Calu3 (cell line): ENCODE data around the gene RRM1. TPM values are rescaled to one million over a fixed set of nuclear protein-coding genes. Genes with fewer than 3 reads are reported as not detected.

Source experiments
- BruUV-seq: library from RNA; stranded (reverse); fragments of 400-500 nt; replicated peaks from 2 replicates; lab custom pipeline; 2021; lab: Mats Ljungman, UMichigan
- CTCF ChIA-PET: fragments of 300-600 bp; sonication (Branson Sonifier 250); formaldehyde crosslinking; loops from one replicate; lab custom pipeline; 2022; ENCODE audit warnings: antibody characterized with exemption; lab: Charles Lee
- DNase-seq: peaks from one replicate; pipeline ENCODE4 v3.0.0; 2022
- H3K27ac Mint-ChIP-seq: one replicate; pipeline ENCODE4 v1.8.0; 2022; ENCODE audit warnings: mixed read lengths; ENCODE audit not compliant: unreplicated experiment
- H3K27me3 Mint-ChIP-seq: one replicate; pipeline ENCODE4 v1.8.0; 2022; ENCODE audit warnings: mixed read lengths; ENCODE audit not compliant: unreplicated experiment
- H3K36me3 Mint-ChIP-seq: one replicate; pipeline ENCODE4 v1.8.0; 2022; ENCODE audit warnings: mild to moderate bottlenecking, moderate library complexity, mixed read lengths; ENCODE audit not compliant: insufficient read depth, unreplicated experiment
- H3K4me1 Mint-ChIP-seq: one replicate; pipeline ENCODE4 v1.8.0; 2022; ENCODE audit warnings: mild to moderate bottlenecking, low read depth, mixed read lengths; ENCODE audit not compliant: unreplicated experiment
- H3K4me3 Mint-ChIP-seq: one replicate; pipeline ENCODE4 v1.8.0; 2022; ENCODE audit warnings: mild to moderate bottlenecking, low read depth, moderate library complexity, mixed read lengths; ENCODE audit not compliant: unreplicated experiment
- H3K9me3 Mint-ChIP-seq: one replicate; pipeline ENCODE4 v1.8.0; 2022; ENCODE audit warnings: low read depth, mixed read lengths; ENCODE audit not compliant: unreplicated experiment
- CTCF ChIP-seq: fragments of 200-600 bp; IDR thresholded peaks from one replicate; pipeline ENCODE4 v1.8.0; 2022; ENCODE audit warnings: antibody characterized with exemption; ENCODE audit not compliant: unreplicated experiment
- intact Hi-C: fragments of 100-400 bp; cut with micrococcal nuclease; formaldehyde crosslinking; loops from one replicate; pipeline ENCODE4 v1.10.0; 2022; ENCODE audit not compliant: unreplicated experiment
- total RNA-seq: library from RNA; stranded (reverse); gene quantifications from 2 replicates; pipeline ENCODE4 v1.2.3, GENCODE V29; 2022

The RRM1 gene
- total RNA-seq, 1 experiment from 2014 or later: 83.2 TPM

GRCh38 chr11:4103269-4103668, 8.7 kb downstream of the RRM1 start:
- intact Hi-C loops: no loop called here
- H3K9me3 Mint-ChIP-seq: no peaks in the 10 kb centered on the region
- H3K27me3 Mint-ChIP-seq: no peaks in the 10 kb centered on the region
- CTCF ChIA-PET: interaction anchor here (0.7 kb wide), 1 partner anchor 499 kb away, joined by 6 read pairs; no protein-coding TSS in a partner anchor
- H3K4me1 Mint-ChIP-seq: no peaks in the 10 kb centered on the region
- H3K36me3 Mint-ChIP-seq: peaks cover 13% of the 10 kb centered on the region
- no peak overlapping the region for H3K4me3 Mint-ChIP-seq
- no peak for DNase-seq
- BruUV-seq: no TSS peak
- no peak for TF ChIP-seq CTCF
- no peak overlapping the region for H3K27ac Mint-ChIP-seq

- H3K4me3 Mint-ChIP-seq: no peak overlapping the region
Observed at GRCh38 chr11:4105916-4106315, 11.3 kb downstream of the RRM1 start.

GRCh38 chr11:4111834-4112233, 17.2 kb downstream of the RRM1 start:
- CTCF ChIA-PET: no interaction called here
- BruUV-seq: no TSS peak
- intact Hi-C loops: no loop called here

More at GRCh38 chr11:4105916-4106315, 11.3 kb downstream of the RRM1 start:
- H3K27me3 Mint-ChIP-seq: no peaks in the 10 kb centered on the region
- BruUV-seq: no TSS peak
- CTCF ChIA-PET: no interaction called here
- H3K9me3 Mint-ChIP-seq: no peaks in the 10 kb centered on the region
- H3K4me1 Mint-ChIP-seq: no peaks in the 10 kb centered on the region
- intact Hi-C loops: no loop called here
- H3K27ac Mint-ChIP-seq: no peak overlapping the region
- DNase-seq: no peak
- TF ChIP-seq CTCF: no peak
- H3K36me3 Mint-ChIP-seq: peaks cover 7% of the 10 kb centered on the region

GRCh38 chr11:4115128-4115527, 20.5 kb downstream of the RRM1 start:
- H3K27ac Mint-ChIP-seq: no peak overlapping the region
- no peaks in the 10 kb centered on the region for H3K9me3 Mint-ChIP-seq
- peaks cover 15% of the 10 kb centered on the region for H3K4me1 Mint-ChIP-seq
- H3K4me3 Mint-ChIP-seq: no peak overlapping the region
- intact Hi-C loops: no loop called here
- no peaks in the 10 kb centered on the region for H3K27me3 Mint-ChIP-seq
- no TSS peak for BruUV-seq
- TF ChIP-seq CTCF: no peak
- no peak for DNase-seq
- CTCF ChIA-PET: interaction anchor here (0.7 kb wide), 1 partner anchor 305 kb away, joined by 4 read pairs; no protein-coding TSS in a partner anchor
- peaks cover 19% of the 10 kb centered on the region for H3K36me3 Mint-ChIP-seq

More at GRCh38 chr11:4111834-4112233, 17.2 kb downstream of the RRM1 start:
- H3K4me1 Mint-ChIP-seq: no peaks in the 10 kb centered on the region
- H3K36me3 Mint-ChIP-seq: peaks cover 26% of the 10 kb centered on the region
- no peak overlapping the region for H3K27ac Mint-ChIP-seq
- no peak for DNase-seq
- no peaks in the 10 kb centered on the region for H3K27me3 Mint-ChIP-seq
- TF ChIP-seq CTCF: no peak
- no peaks in the 10 kb centered on the region for H3K9me3 Mint-ChIP-seq
- no peak overlapping the region for H3K4me3 Mint-ChIP-seq
